NCI-H2227 (cell line): Measurements from ENCODE around the gene GAS1.

Experiments used
- DNase-seq: peaks from one replicate; lab custom pipeline; 2025; ENCODE audit not compliant: unreplicated experiment; lab: John Stamatoyannopoulos, UW

GAS1 gene

GRCh38 chr9:86965636-86966395, 18.5 kb upstream of the GAS1 start:
- no peak for DNase-seq

- DNase-seq, result no peak
Observed at GRCh38 chr9:86962692-86963091, 15.4 kb upstream of the GAS1 start.

GRCh38 chr9:86960938-86961337, 13.6 kb upstream of the GAS1 start:
- no peak for DNase-seq

GRCh38 chr9:86958203-86958602, 10.9 kb upstream of the GAS1 start:
- DNase-seq, result no peak

GRCh38 chr9:86955561-86955960, 8.3 kb upstream of the GAS1 start:
- DNase-seq, result no peak

GRCh38 chr9:86955042-86955441, 7.7 kb upstream of the GAS1 start:
- DNase-seq, result no peak

- DNase-seq, result no peak
Observed at GRCh38 chr9:86953181-86953580, 5.9 kb upstream of the GAS1 start.

- DNase-seq, result peak; percentile 44
Observed at GRCh38 chr9:86948074-86948929, 996 bp upstream of the GAS1 start.

- DNase-seq, result peak; percentile 33
Observed at GRCh38 chr9:86946201-86947145, 833 bp downstream of the GAS1 start.

GRCh38 chr9:86945728-86946200, 1.5 kb downstream of the GAS1 start:
- DNase-seq, result no peak

GRCh38 chr9:86944796-86945727, 2.2 kb downstream of the GAS1 start:
- DNase-seq, result no peak

- no peak for DNase-seq
Observed at GRCh38 chr9:86943201-86944113, 3.8 kb downstream of the GAS1 start.

- DNase-seq, result no peak
Observed at GRCh38 chr9:86942281-86943200, 4.8 kb downstream of the GAS1 start.

- DNase-seq, result no peak
Observed at GRCh38 chr9:86941197-86941596, 6.1 kb downstream of the GAS1 start.

- no peak for DNase-seq
Observed at GRCh38 chr9:86940774-86941173, 6.5 kb downstream of the GAS1 start.

GRCh38 chr9:86939891-86940290, 7.4 kb downstream of the GAS1 start:
- DNase-seq, result no peak

- no peak for DNase-seq
Observed at GRCh38 chr9:86939321-86939720, 8.0 kb downstream of the GAS1 start.

GRCh38 chr9:86938780-86939179, 8.5 kb downstream of the GAS1 start:
- no peak for DNase-seq
